HUES6 (cell line): Measurements from ENCODE around the gene UBE3C.

ENCODE experiments used
- H3K27ac ChIP-seq: 2 replicates; pipeline ENCODE4 v1.7.0; 2013; ENCODE audit warnings: low read depth, mild to moderate bottlenecking, low read length, inconsistent platforms
- H3K27me3 ChIP-seq: 2 replicates; pipeline ENCODE4 v1.6.1; 2013; ENCODE audit warnings: low read length; ENCODE audit not compliant: control insufficient read depth, insufficient read depth
- H3K36me3 ChIP-seq: 2 replicates; pipeline ENCODE4 v1.6.1; 2013; ENCODE audit warnings: low read length; ENCODE audit not compliant: control insufficient read depth, insufficient read depth
- H3K4me1 ChIP-seq: 2 replicates; pipeline ENCODE4 v1.6.1; 2013; ENCODE audit warnings: low read length; ENCODE audit not compliant: control insufficient read depth, insufficient read depth
- H3K4me3 ChIP-seq: 2 replicates; pipeline ENCODE4 v1.5.1; 2013; ENCODE audit warnings: low read depth, low read length
- H3K9ac ChIP-seq: one replicate; pipeline ENCODE4 v1.6.1; 2013; ENCODE audit warnings: mild to moderate bottlenecking, low read length
- H3K9me3 ChIP-seq: 2 replicates; pipeline ENCODE4 v1.6.1; 2013; ENCODE audit warnings: low read depth, low read length; ENCODE audit not compliant: control insufficient read depth, insufficient read depth

Gene UBE3C

DNA sequence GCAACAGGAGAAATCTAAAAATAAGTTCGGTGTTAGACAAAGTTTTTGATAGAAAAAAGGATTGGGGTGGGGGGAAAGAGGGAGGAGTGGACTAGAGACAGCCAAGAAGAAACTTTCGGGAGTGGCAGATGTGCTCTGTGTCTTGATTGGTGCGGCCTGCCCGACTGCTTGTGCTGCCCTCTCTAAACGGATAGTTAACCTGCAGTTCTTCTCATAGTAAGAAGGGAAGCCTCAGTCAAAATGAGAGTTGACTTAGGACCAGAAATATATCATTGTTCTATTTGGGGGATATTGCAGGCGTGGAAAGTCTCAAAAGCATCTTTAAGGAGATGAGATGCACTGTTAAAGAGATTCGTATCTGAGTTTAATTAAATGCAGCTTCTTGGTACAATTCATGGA, 39.3 kb downstream of the UBE3C start:
- H3K36me3 ChIP-seq: peaks cover 94% of the 10 kb centered on the region
- no peak overlapping the region for H3K27ac ChIP-seq
- H3K4me1 ChIP-seq: no peaks in the 10 kb centered on the region
- H3K4me3 ChIP-seq: no peak overlapping the region
- no peaks in the 10 kb centered on the region for H3K9me3 ChIP-seq
- no peak overlapping the region for H3K9ac ChIP-seq
- H3K27me3 ChIP-seq: no peaks in the 10 kb centered on the region

DNA sequence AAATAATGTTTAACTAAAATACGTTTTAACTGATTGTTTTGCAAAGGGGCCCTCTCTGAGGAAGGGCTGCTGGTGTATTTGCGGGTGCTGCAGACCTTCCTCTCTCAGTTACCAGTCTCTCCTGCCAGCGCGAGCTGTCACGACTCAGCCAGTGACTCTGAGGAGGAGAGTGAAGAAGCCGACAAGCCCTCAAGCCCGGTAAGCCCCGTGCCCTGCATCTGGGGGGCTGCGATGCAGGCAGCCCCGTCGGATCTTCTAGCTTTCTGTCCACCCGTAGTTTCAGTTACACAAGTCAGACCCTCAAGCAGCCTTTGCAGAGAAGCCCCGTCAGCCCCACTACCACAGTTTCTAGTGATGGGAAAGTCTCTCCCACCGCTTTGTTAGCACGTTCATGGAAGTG, 45.1 kb downstream of the UBE3C start:
- peaks cover 96% of the 10 kb centered on the region for H3K36me3 ChIP-seq
- no peak overlapping the region for H3K4me3 ChIP-seq

DNA sequence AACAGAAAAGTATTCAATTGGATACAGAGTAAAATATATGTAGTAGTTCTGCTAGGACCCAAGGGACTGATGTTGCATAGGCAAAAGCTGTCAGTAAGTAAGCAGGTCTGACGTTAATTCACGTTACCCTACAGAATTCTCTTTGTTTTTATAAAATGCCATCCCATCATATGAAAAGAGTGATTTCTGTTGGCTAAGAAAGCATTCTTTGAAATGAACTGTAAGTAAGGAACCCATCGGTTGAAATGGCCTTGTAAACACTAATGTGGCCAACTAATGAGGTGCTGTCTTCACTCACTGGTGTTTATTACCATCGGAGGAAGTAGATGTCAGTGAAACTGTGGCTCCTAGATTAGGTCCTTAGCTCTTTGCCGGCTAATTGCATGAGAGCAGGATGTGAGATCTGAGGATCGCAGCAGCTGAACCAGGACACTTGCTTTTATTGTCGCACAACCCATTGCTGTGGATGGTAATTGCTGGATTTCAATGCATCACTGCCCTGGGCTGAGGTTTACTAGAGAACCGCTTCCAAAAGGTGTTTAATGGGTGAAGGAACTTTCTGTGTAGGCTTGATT, 49.5 kb downstream of the UBE3C start:
- H3K4me1 ChIP-seq: peaks cover 10% of the 10 kb centered on the region; the same call in 1 of the 2 replicates
- no peak overlapping the region for H3K27ac ChIP-seq
- H3K9ac ChIP-seq: no peak overlapping the region
- H3K27me3 ChIP-seq: no peaks in the 10 kb centered on the region
- peaks cover 96% of the 10 kb centered on the region for H3K36me3 ChIP-seq
- H3K4me3 ChIP-seq: no peak overlapping the region
- H3K9me3 ChIP-seq: no peaks in the 10 kb centered on the region

More for the DNA sequence above, 45.1 kb downstream of the UBE3C start:
- Histone ChIP-seq H3K9ac (no peak overlapping the region), H3K27me3 (no peaks in the 10 kb centered on the region), H3K9me3 (no peaks in the 10 kb centered on the region), H3K4me1 (peaks cover 7% of the 10 kb centered on the region; the same call in 1 of the 2 replicates), H3K27ac (no peak overlapping the region)

DNA sequence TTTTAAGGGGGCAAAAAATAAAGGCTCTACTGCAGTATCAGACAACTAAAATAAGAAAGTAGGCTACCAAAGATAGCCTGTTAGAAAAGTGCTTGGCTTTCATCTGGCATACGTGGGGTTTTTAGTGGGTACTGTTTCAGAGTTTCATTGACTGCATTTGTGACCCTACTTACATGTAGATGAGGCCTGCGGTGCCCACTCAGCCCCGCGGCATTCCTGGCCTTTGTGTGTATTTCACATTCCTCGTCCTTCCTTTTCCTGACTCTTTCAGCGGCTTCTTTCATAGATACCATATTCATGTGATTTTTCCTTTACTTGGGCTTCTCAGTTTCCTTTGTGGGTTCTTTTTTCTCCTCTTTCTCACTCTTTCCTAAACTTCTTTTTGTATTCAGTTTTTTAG, 50.7 kb downstream of the UBE3C start:
- peak overlapping the region; percentile 14; the same call in 1 of the 2 replicates for H3K27ac ChIP-seq
- H3K4me3 ChIP-seq: no peak overlapping the region
- H3K36me3 ChIP-seq: peaks cover 93% of the 10 kb centered on the region
- peaks cover 10% of the 10 kb centered on the region; the same call in 1 of the 2 replicates for H3K4me1 ChIP-seq
- H3K9ac ChIP-seq: no peak overlapping the region
- no peaks in the 10 kb centered on the region for H3K27me3 ChIP-seq
- no peaks in the 10 kb centered on the region for H3K9me3 ChIP-seq

DNA sequence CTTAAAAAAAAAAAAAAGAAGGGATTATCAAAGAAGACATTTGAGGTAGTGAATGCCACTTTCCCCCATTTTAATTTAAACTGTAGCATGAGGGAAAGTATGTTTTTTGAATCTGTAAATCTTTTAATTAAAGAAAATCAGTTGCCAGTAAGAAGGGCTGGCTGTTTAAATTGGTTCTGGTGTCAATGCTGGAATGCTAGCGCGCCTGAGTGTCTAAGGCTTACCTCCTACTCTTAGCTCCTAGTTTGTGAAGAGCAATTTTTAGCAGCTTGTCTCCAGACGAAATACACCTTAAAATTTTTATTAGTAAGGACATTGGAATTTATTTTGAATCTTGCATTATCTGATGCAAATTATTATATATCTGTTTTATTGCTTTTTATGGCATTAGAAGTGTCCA, 54.1 kb downstream of the UBE3C start:
- Histone ChIP-seq H3K27ac (no peak overlapping the region), H3K9me3 (no peaks in the 10 kb centered on the region), H3K36me3 (peaks cover 91% of the 10 kb centered on the region), H3K27me3 (no peaks in the 10 kb centered on the region), H3K9ac (no peak overlapping the region), H3K4me1 (peaks cover 9% of the 10 kb centered on the region; the same call in 1 of the 2 replicates), H3K4me3 (no peak overlapping the region)

DNA sequence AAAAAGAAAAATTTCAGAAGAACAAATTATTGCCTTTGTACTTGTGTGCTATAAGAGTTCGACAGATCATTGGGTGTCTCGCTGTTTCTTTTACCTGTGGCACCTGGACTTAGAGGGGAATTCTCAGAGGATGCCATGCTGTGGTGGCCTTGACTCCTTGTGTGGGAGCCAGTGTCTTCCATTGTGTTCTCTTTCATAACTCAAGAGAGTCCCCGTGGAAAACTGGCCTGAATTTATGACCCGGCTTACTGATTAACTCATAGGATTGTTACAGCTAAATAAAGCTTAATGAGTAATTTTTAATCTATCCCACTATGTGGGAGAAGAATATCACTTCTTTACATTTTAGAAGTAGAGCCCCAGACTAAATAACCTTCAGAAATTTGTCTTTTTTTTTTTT, 54.5 kb downstream of the UBE3C start:
- Histone ChIP-seq H3K27ac (no peak overlapping the region), H3K9me3 (no peaks in the 10 kb centered on the region), H3K4me1 (peaks cover 5% of the 10 kb centered on the region; the same call in 1 of the 2 replicates), H3K36me3 (peaks cover 91% of the 10 kb centered on the region), H3K9ac (no peak overlapping the region), H3K27me3 (no peaks in the 10 kb centered on the region), H3K4me3 (no peak overlapping the region)

DNA sequence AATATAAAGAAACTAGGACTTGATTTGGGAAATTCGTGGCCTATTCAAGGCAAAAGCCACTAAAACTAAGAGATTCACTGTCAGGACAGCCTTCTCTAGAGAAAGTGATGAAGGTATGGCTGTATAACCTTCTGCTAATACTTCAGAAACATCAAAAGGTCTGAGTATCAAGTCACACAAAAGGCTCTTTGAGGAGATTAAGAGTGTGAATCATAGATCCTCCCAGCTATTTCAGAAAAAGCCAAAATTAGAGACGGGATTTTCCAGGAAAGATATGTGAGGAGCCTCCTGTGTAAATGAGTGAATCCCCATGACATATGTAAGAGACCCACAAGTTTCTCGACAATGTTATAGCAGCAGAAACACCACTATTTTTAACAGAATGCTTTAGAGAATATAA, 56.2 kb downstream of the UBE3C start:
- Histone ChIP-seq H3K27me3 (no peaks in the 10 kb centered on the region), H3K4me1 (no peaks in the 10 kb centered on the region), H3K9ac (no peak overlapping the region), H3K4me3 (no peak overlapping the region), H3K36me3 (peaks cover 81% of the 10 kb centered on the region), H3K27ac (no peak overlapping the region), H3K9me3 (no peaks in the 10 kb centered on the region)

DNA sequence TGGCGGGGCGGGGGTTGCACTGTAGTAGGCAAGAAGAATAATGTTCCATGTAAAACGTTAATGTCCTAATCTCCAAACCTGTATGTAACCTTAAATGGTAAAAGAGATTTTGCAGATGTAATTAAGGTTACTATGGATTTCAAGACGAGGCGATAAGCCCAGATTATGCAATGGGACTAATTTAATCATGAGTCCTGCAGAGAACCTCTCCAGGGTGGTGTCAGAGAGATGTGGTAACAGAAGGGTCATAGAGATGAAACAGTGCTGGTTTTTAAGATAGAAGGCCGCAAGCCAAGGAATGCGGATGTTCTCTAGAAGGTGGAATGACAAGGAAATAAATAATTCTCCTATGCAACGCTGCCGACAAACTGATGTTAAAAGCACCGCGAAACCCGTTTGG, 57.1 kb downstream of the UBE3C start:
- no peak overlapping the region for H3K4me3 ChIP-seq
- no peak overlapping the region for H3K27ac ChIP-seq
- H3K36me3 ChIP-seq: peaks cover 76% of the 10 kb centered on the region
- no peak overlapping the region for H3K9ac ChIP-seq
- no peaks in the 10 kb centered on the region for H3K9me3 ChIP-seq
- H3K4me1 ChIP-seq: no peaks in the 10 kb centered on the region
- H3K27me3 ChIP-seq: no peaks in the 10 kb centered on the region

DNA sequence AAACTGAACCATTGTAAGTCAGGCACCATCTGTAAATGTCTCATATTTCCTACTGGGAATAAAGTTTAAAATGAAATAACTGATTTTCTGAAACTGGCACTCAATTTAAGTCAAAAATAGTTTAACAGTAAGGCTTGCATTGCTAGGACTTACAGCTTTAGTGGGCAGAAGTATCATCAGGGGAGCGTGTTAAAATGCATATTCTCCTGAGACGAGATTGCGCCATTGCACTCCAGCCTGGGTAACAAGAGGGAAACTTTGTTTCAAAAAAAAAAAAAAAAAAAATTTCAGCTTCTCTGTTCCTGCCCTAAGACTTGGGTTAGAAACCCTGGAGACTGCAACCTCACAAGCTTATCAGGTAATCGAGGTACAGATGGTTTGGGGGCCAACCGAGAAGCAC, 65.4 kb downstream of the UBE3C start:
- Histone ChIP-seq H3K27ac (no peak overlapping the region), H3K36me3 (peaks cover 76% of the 10 kb centered on the region), H3K27me3 (no peaks in the 10 kb centered on the region), H3K9ac (no peak overlapping the region), H3K4me3 (no peak overlapping the region), H3K4me1 (no peaks in the 10 kb centered on the region), H3K9me3 (no peaks in the 10 kb centered on the region)

DNA sequence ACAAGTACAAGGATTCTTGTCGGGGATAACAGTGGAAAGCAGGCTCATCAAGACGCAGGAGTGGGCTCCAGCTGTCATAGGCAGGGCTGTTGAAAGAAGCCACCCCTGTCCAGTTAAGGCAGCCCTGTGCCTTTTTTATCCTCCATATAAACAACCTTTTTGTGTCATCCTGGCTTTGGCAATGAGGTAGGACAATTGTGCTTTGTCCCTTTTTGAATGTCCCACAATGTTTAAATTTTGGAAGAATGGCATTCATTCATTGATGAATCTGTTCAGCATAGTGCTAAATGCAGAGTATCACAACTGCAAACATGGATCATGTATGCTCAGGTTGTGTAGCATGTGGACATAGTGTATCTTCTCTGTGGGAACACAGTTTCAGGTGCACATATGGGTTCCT, 66.7 kb downstream of the UBE3C start:
- Histone ChIP-seq H3K36me3 (peaks cover 77% of the 10 kb centered on the region), H3K4me1 (no peaks in the 10 kb centered on the region), H3K4me3 (no peak overlapping the region), H3K9ac (no peak overlapping the region), H3K27ac (no peak overlapping the region), H3K9me3 (no peaks in the 10 kb centered on the region), H3K27me3 (no peaks in the 10 kb centered on the region)

DNA sequence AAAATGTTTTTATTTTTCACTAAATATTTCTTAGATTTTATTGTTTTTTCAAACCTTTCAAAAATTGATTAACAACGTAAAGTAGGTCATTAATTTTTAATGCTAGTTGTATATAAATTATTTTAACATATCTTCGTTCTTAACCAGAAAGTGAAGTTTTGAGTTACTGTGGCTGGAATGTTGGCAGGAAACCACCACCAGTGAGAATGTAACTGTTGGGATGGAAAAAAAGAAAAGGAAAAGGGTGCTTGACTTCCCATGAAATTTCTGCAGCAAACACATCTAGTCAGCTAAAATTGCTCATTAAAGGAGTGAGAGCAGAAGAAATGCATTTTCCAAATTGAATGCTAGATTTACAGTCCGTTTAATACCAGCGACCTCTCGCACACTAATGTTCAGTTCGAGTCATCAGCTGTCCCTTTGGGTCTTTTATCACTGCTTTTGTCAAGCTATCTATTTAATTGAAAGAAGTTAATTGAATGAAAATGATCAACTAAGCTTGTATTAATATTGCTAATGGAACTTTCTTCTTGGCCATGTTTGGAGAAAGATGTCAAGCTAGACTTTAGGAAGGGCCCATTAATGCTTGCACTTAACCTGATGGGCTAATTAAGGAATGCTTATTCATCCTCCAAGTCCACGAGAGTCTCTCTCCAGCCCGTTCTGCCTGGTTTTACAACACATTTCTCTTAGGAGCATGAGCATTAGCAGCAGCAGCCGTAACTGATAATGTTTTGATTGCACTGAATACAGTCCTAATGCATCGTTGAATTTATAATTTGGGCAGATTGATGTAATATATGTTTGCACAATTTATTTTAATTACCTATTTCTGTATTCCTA, 70.1 kb downstream of the UBE3C start:
- H3K4me1 ChIP-seq: no peaks in the 10 kb centered on the region
- H3K4me3 ChIP-seq: no peak overlapping the region
- H3K9me3 ChIP-seq: no peaks in the 10 kb centered on the region
- H3K27ac ChIP-seq: no peak overlapping the region
- no peak overlapping the region for H3K9ac ChIP-seq
- peaks cover 75% of the 10 kb centered on the region for H3K36me3 ChIP-seq
- H3K27me3 ChIP-seq: no peaks in the 10 kb centered on the region
